H9 (cell line): ENCODE measurements around the gene CRYBA2. TPM values are rescaled to one million over a fixed set of nuclear protein-coding genes. Genes with fewer than 3 reads are reported as not detected.

Experiments used
- DNase-seq: peaks from one replicate; pipeline ENCODE4 v3.0.0-alpha.2; 2017
- H2AFZ ChIP-seq: one replicate; pipeline ENCODE4 v1.6.1; 2013; ENCODE audit warnings: mild to moderate bottlenecking, low read length, control low read depth, moderate library complexity
- H2AK5ac ChIP-seq: 2 replicates; pipeline ENCODE4 v1.6.1; 2013; ENCODE audit warnings: low read length, control low read depth, mixed read lengths; ENCODE audit not compliant: insufficient read length
- H2BK120ac ChIP-seq: one replicate; pipeline ENCODE4 v1.6.1; 2013; ENCODE audit warnings: low read depth, mild to moderate bottlenecking, low read length, control low read depth, inconsistent platforms; ENCODE audit not compliant: poor library complexity, severe bottlenecking
- H2BK12ac ChIP-seq: 2 replicates; pipeline ENCODE4 v1.6.1; 2013; ENCODE audit warnings: low read length, control low read depth, mixed read lengths, low read depth; ENCODE audit not compliant: insufficient read length
- H2BK15ac ChIP-seq: 2 replicates; pipeline ENCODE4 v1.6.1; 2013; ENCODE audit warnings: low read depth, low read length, control low read depth
- H2BK20ac ChIP-seq: one replicate; pipeline ENCODE4 v1.6.1; 2013; ENCODE audit warnings: low read depth, mild to moderate bottlenecking, low read length, control low read depth, inconsistent platforms; ENCODE audit not compliant: poor library complexity, severe bottlenecking
- H2BK5ac ChIP-seq: 2 replicates; pipeline ENCODE4 v1.6.1; 2013; ENCODE audit warnings: low read length, control low read depth, mixed read lengths; ENCODE audit not compliant: insufficient read length
- H3K14ac ChIP-seq: 2 replicates; pipeline ENCODE4 v1.6.1; 2013; ENCODE audit warnings: low read length, control low read depth; ENCODE audit not compliant: insufficient read depth
- H3K18ac ChIP-seq: 2 replicates; pipeline ENCODE4 v1.6.1; 2013; ENCODE audit warnings: low read depth, mild to moderate bottlenecking, mixed read lengths, low read length, control low read depth; ENCODE audit not compliant: insufficient read length
- H3K23ac ChIP-seq: 2 replicates; pipeline ENCODE4 v1.6.1; 2013; ENCODE audit warnings: low read length, control low read depth, mixed read lengths, low read depth; ENCODE audit not compliant: insufficient read length
- H3K23me2 ChIP-seq: 2 replicates; pipeline ENCODE4 v1.6.1; 2013; ENCODE audit warnings: low read depth, mild to moderate bottlenecking, mixed read lengths, low read length, control low read depth; ENCODE audit not compliant: insufficient read length, poor library complexity, severe bottlenecking
- H3K27ac ChIP-seq: 2 replicates; pipeline ENCODE4 v1.5.1; 2013; ENCODE audit warnings: low read length, control low read depth, mixed read lengths, low read depth; ENCODE audit not compliant: insufficient read length
- H3K27me3 ChIP-seq: 2 replicates; pipeline ENCODE4 v1.6.1; 2013; ENCODE audit warnings: low read length, control low read depth, inconsistent platforms; ENCODE audit not compliant: insufficient read depth
- H3K4ac ChIP-seq: 2 replicates; pipeline ENCODE4 v1.6.1; 2013; ENCODE audit warnings: low read depth, mild to moderate bottlenecking, control low read depth, inconsistent platforms, low read length, moderate library complexity
- H3K4me1 ChIP-seq: 2 replicates; pipeline ENCODE4 v1.6.1; 2013; ENCODE audit warnings: low read length, control low read depth, inconsistent platforms; ENCODE audit not compliant: insufficient read depth
- H3K4me2 ChIP-seq: 2 replicates; pipeline ENCODE4 v1.6.1; 2013; ENCODE audit warnings: low read length, control low read depth, mixed read lengths; ENCODE audit not compliant: insufficient read length, insufficient read depth
- H3K56ac ChIP-seq: 2 replicates; pipeline ENCODE4 v1.6.1; 2013; ENCODE audit warnings: low read depth, mild to moderate bottlenecking, mixed read lengths, low read length, control low read depth; ENCODE audit not compliant: insufficient read length
- H3K79me1 ChIP-seq: 2 replicates; pipeline ENCODE4 v1.6.1; 2013; ENCODE audit warnings: low read depth, mild to moderate bottlenecking, moderate library complexity, low read length, control low read depth, inconsistent platforms; ENCODE audit not compliant: insufficient read depth, poor library complexity, severe bottlenecking
- H3K79me2 ChIP-seq: 2 replicates; pipeline ENCODE4 v1.6.1; 2013; ENCODE audit warnings: low read length, control low read depth, inconsistent platforms; ENCODE audit not compliant: insufficient read depth
- H3K9ac ChIP-seq: 2 replicates; pipeline ENCODE4 v1.6.1; 2013; ENCODE audit warnings: low read length, control low read depth, mixed read lengths; ENCODE audit not compliant: insufficient read length; ENCODE audit errors: extremely low read depth
- H3K9me3 ChIP-seq: one replicate; pipeline ENCODE4 v1.6.1; 2013; ENCODE audit warnings: low read depth, low read length, inconsistent platforms; ENCODE audit not compliant: control insufficient read depth
- H3T11ph ChIP-seq: one replicate; pipeline ENCODE4 v1.6.1; 2013; ENCODE audit warnings: mild to moderate bottlenecking, low read length, control low read depth, inconsistent platforms
- H4K20me1 ChIP-seq: one replicate; pipeline ENCODE4 v1.6.1; 2013; ENCODE audit not compliant: control insufficient read depth, insufficient read length, insufficient read depth
- H4K5ac ChIP-seq: 2 replicates; pipeline ENCODE4 v1.6.1; 2013; ENCODE audit warnings: low read depth, mild to moderate bottlenecking, mixed read lengths, low read length, control low read depth; ENCODE audit not compliant: insufficient read length
- H4K8ac ChIP-seq: replicated peaks from 2 replicates; pipeline ENCODE4 v1.6.1; 2013; ENCODE audit warnings: low read length, control low read depth, mixed read lengths, low read depth; ENCODE audit not compliant: insufficient read length
- H4K91ac ChIP-seq: 2 replicates; pipeline ENCODE4 v1.6.1; 2013; ENCODE audit warnings: low read depth, mild to moderate bottlenecking, moderate library complexity, mixed read lengths, low read length, control low read depth; ENCODE audit not compliant: insufficient read length
- H3K27ac Mint-ChIP-seq, 3 experiments: 2 replicates in 2 of 3; 3 replicates in 1 of 3; pipeline ENCODE4 v1.8.0; 2020 to 2021; ENCODE audit warnings: mixed read lengths in 3 of 3, mild to moderate bottlenecking in 1 of 3, moderate library complexity in 1 of 3
- H3K27me3 Mint-ChIP-seq: 2 replicates; pipeline ENCODE4 v1.8.0; 2021; ENCODE audit warnings: low read depth, mild to moderate bottlenecking, moderate library complexity, mixed read lengths
- H3K36me3 Mint-ChIP-seq, 3 experiments: 2 replicates in 2 of 3; 3 replicates in 1 of 3; pipeline ENCODE4 v1.8.0; 2020 to 2021; ENCODE audit warnings: low read depth in 3 of 3, mixed read lengths in 3 of 3; ENCODE audit not compliant: insufficient read depth in 1 of 3
- H3K4me1 Mint-ChIP-seq, 2 experiments: 2 replicates each; pipeline ENCODE4 v1.8.0; 2020; ENCODE audit warnings: mixed read lengths in 2 of 2
- H3K4me3 Mint-ChIP-seq, 2 experiments: 2 replicates in 1 of 2; 3 replicates in 1 of 2; pipeline ENCODE4 v1.8.0; 2020 to 2021; ENCODE audit warnings: mild to moderate bottlenecking in 2 of 2, mixed read lengths in 2 of 2, moderate library complexity in 1 of 2
- H3K9me3 Mint-ChIP-seq, 2 experiments: 2 replicates in 1 of 2; 3 replicates in 1 of 2; pipeline ENCODE4 v1.8.0; 2020; ENCODE audit warnings: mild to moderate bottlenecking in 2 of 2, mixed read lengths in 2 of 2, moderate library complexity in 1 of 2
- CTCF ChIP-seq: fragments of 200-600 bp; sonication (generic); conservative IDR thresholded peaks from 3 replicates; pipeline ENCODE4 v1.8.0; 2021; ENCODE audit warnings: antibody characterized with exemption, mild to moderate bottlenecking
- WGBS: extraction: QIAGEN DNeasy Blood & Tissue Kit; methylation state at CpG from one replicate; pipeline ENCODE4 v1.1.7; 2013; ENCODE audit warnings: missing lambda C conversion rate, low lambda C conversion rate, mixed read lengths; ENCODE audit not compliant: insufficient read length; ENCODE audit errors: extremely low coverage; 5-methylcytosine and 5-hydroxymethylcytosine counted together
- total RNA-seq: library from RNA; stranded (reverse); gene quantifications from 2 replicates; pipeline ENCODE4 v1.2.1, GENCODE V29; 2021

Gene CRYBA2
- total RNA-seq, 1 experiment from 2014 or later = not detected

- Histone ChIP-seq H2BK15ac (no peak overlapping the region), H3K79me2 (no peaks in the 10 kb centered on the region), H3K14ac (no peak overlapping the region), H4K8ac (no peak overlapping the region), H3K27ac (no peak overlapping the region), H2BK5ac (no peak overlapping the region), H3K79me1 (no peaks in the 10 kb centered on the region), H3K56ac (no peak overlapping the region), H2BK20ac (no peak overlapping the region), H3K9me3 (no peaks in the 10 kb centered on the region), H3K18ac (no peak overlapping the region), H3K4me2 (peak overlapping the region; percentile 36), H3K4ac (no peak overlapping the region), H3K23me2 (peaks cover 10% of the 10 kb centered on the region), H2BK120ac (no peak overlapping the region), H3K23ac (no peak overlapping the region), H3K27me3 (peaks cover 58% of the 10 kb centered on the region), H2AFZ (no peak overlapping the region), H4K5ac (no peak overlapping the region), H4K20me1 (no peaks in the 10 kb centered on the region), H3K9ac (no peak overlapping the region), H3T11ph (no peak overlapping the region), H2BK12ac (no peak overlapping the region), H4K91ac (no peak overlapping the region), H2AK5ac (no peak overlapping the region), H3K4me1 (peaks cover 9% of the 10 kb centered on the region; the same call in 1 of the 2 replicates)
- peaks cover 99% of the 10 kb centered on the region for H3K27me3 Mint-ChIP-seq
- WGBS = no CpG with 5 or more reads among the region's 20 CpGs
- peaks cover 26 to 31% of the 10 kb centered on the region in 2 experiments for H3K4me1 Mint-ChIP-seq
- peak overlapping the region; percentile 30 to 74; a peak in 4 of 5 replicates for H3K4me3 Mint-ChIP-seq
- DNase-seq = no peak
- no peaks in the 10 kb centered on the region for H3K9me3 Mint-ChIP-seq
- no peak overlapping the region for H3K27ac Mint-ChIP-seq
- no peak for TF ChIP-seq CTCF
- no peaks in the 10 kb centered on the region; a peak in 1 of 7 replicates for H3K36me3 Mint-ChIP-seq
Observed at GRCh38 chr2:219003267-219003634, 10.0 kb upstream of the CRYBA2 start.
